GM21381 (cell line): ENCODE measurements around the gene BMS1.
"Not testable (repeated sequence)": the region's sequence is repeated elsewhere in the genome, so short reads cannot be mapped to it uniquely, and the experiment has no call there.

Experiments
- ATAC-seq: cut with Tn5 transposase; IDR thresholded peaks from one replicate; pipeline ENCODE4 v1.9.1; 2021; ENCODE audit warnings: mild to moderate bottlenecking, moderate library complexity; ENCODE audit not compliant: unreplicated experiment

The BMS1 gene

DNA sequence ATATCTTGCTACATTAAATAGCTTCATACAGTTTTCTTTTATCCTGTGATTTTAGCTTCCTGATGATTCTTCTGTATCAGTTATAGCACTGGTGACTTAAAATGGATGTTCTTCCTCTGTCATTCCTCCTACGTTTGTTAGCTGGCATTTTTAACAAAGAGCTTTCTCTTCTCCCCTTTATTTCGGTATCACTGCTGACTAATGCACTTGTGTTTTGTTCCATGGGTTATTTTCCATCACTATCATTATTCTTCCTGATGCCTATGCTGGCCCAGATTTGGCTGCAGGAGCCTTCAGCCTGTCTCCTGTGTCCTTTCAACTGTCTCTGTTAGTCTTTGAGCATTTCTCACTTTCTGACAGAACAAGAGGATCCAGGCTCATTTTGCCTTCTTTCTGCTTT lies 13.1 kb downstream of the BMS1 start:
- no peak for ATAC-seq

DNA sequence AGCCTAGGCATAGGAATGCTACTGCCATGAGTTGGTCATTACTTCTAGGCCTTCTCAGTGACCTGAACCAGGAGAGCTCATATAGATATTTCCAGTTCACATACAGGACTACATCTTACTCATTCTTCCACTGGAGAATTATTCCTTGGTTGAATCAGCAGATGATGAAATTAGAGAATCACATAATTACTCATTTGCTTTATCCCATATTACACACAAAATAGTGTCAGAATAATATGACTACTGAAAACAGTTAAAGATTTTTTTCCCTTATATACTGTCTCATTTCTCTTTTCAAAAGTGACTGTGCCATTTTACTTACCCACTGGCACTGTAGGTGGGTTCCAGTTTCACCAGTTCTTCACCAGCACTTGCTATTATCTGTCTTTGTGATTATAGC lies 18.5 kb downstream of the BMS1 start:
- no peak for ATAC-seq

DNA sequence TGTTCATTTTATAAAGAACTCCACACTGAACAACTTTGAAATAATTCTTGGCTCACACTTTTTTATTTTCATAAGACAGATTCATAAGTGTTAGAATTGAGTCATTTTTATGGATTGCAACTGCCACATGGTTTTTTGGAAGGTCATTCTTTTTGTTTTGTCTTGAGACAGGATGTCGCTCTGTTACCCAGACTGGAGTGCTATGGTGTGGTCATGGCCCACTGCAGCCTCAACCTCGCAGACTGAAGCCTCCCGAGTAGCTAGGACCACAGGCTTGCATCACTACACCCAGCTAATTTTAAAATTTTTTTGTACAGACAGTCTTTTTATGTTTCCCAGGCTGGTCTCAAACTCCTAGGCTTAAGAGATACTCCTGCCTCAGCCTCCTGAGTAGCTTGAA lies 20.3 kb downstream of the BMS1 start:
- no peak for ATAC-seq

DNA sequence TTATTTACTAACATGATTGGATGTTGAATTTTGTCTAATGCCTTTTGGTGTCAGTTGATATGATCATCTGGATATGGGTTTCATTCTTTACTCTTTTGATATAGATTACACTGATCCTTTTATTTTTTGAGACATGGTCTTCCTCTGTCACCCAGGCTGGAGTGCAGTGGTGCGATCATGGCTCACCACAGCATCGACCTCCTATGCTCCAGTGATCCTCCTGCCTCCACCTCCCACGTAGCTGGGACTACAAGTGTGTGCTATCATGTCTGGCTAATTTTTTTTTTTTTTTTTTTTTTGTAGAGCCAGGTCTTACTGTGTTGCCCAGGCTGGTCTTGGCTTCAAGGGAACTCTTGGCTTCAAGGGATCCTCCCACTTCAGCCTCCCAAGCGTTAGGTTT lies 27.1 kb downstream of the BMS1 start:
- no peak for ATAC-seq

DNA sequence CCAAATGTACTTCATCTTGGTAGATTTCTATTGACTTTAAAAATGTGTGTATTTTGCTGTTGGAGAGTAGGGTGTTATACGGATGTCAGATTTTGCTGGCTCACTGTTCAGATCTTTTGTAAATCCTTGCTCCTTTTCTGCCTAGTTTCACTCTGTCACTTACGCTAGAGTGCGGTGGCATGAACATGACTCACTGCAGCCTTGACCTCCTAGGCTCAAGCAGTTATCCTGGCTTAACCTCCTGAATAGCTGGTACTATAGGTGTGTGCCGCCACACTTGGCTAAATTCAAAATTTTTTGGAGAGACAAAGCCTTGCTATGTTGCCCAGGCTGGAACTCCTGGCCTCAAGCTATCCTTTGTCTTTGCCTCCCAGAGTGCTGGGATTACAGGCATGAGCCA lies 29.4 kb downstream of the BMS1 start:
- no peak for ATAC-seq

DNA sequence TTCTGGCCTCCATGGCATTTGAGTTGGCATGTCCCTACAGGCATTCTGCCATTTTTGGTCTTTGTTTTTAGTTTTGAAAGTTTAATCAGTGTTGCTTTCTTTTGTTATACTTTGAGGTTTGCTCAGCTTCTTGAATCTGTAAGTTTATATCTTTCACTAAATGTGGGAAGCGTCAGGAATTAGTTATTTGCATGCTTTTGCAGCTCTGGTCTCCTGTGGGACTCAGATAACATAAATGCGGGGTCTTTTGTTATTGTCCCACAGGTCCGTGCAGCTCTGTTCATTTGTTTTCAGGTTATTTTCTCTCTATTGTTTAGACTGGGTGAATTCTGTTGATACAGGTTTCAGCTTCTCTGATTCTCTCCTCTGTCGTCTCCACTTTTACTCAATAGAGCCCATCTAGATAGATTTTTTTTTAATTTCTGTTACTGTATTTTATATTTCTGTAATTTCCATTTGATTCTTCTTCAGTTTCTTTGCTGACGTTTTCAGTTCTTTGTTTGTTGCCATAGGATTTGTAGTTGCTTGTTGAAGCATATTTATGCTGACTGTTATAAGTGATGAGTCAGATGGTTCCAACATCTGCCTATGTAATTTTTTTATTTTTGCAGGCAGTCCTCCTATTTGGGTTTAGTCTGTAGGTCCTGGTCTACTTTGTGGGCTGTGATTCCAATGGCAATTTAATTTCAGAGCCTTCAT lies 31.5 kb downstream of the BMS1 start:
- ATAC-seq: not testable (repeated sequence)

DNA sequence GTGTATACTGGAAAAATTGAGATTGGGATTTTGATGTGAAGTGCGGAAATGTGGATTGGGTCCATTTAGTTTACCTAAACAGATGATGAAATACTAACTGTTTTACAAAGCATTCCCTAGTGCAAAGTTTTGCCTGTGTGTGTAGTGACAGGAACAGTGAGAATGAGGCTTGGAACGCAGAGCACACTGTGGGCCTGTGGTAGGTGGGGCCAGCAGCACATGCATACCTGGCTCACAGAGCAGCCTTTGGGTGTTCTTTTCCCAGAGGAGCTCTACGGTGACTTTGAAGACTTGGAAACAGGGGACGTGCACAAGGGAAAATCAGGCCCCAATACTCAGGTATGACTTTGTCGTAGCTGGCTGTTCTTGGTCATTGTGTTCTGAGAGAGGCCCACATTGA lies 33.7 kb downstream of the BMS1 start:
- ATAC-seq: not testable (repeated sequence)

DNA sequence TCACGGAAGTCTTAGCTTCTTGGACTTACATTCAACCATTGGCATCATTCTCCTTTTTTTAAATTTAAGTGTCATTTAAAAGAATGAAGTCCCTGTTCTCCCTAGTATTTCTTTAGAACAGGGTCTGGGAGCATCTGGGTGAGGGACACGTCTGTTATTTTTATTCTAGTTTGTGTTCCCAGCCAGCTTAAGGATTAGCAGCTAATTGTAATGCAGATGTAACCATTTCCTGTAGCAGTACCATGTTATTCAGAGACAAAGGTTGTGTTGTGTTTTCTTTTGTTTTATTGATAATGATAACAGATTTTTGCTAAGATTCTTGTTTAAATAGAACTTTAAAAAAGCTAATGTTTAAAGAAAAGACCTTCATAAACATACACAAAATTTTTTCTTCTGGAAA lies 34.3 kb downstream of the BMS1 start:
- no peak for ATAC-seq

DNA sequence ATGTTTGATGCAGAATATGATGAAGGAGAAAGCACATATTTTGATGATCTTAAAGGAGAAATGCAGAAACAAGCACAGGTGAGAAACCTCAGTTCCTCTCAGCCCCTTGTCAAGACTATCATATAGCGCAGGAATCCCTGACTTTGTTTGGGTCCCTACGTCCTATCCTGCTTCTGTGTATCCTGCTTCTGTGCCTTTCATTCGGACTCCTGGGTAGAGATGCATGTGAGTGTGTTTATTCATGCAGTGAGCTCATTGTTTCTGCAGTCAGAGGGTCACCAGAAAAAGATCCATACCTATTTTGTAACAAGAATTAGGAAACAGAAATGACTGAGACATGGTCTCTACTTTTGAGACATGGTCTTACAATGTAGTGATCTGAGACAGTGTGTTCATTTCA lies 34.8 kb downstream of the BMS1 start:
- ATAC-seq: not testable (repeated sequence)

DNA sequence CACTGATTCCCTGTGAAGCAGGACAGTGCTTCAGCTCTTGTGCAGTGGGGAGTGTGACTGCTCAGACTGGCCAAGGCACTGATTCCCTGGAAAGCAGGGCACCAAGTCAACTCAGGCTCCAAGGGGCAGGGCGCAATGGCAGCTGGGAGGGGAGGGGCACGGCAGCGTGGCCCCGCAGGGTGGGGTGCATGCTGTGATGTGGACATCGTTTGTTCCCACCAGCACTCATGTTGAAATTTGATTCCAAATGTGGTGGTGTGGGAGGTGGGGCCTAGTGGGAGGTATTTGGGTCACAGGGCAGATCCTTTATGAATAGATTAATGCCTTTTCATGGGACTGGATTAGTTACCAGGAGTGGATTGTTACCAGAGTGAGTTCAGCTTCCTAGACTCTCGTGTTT lies 44.2 kb downstream of the BMS1 start:
- ATAC-seq: not testable (repeated sequence)

DNA sequence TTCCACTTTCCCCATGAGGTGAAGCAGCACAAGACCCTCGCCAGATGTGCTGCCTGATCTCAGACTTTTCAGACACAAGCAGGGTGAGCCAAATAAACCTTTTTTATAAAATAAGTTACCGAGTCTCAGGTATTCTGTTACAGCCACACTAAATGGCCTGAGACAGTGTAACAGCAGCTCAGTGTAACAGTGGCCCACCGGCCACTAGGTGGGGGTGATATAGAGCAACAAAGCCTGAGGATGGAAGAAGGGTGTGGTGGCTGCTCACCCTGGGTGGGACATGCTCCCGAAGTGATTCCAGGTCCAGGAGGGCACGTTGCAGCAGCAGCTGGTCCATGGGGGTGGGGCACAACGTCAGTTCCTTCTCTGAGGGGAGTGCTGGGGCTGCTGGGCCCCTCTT lies 44.6 kb downstream of the BMS1 start:
- ATAC-seq: no peak

DNA sequence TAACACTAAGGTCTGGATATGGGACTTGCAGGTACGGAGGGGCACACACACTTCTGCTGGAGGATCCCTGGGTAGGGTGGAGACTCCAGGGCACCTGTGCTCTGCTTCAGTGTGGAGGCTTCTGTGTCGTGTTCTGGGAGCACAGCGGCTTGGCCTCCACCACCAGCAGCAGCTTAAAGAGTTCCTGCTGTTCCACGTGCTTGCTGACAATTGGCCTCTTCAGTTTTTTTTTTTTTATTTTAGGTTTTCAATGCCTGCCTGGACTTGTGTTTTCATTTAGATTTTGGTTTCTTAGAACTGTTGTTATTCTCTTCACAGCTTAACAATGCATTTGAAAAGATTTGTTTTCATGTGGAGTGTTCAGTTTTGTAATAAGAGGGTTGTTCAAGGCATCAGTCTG lies 45.8 kb downstream of the BMS1 start:
- not testable (repeated sequence) for ATAC-seq

DNA sequence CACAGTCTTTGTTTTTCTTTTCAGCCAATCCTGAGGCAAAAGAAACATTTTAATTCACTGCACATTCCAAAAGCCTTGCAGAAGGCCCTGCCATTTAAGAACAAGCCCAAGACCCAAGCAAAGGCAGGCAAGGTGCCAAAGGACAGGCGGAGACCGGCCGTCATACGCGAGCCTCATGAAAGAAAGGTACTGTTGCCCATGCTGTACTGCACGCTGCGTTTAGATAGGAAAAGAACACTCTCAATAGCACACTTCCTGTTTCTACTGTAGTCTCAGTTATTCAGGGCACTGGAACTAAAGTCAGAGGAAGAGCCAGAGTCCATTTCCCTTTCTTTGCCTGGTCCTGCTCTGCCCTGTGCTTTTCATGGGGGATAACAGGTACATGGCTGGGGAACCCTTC lies 47.6 kb downstream of the BMS1 start:
- ATAC-seq: no peak

DNA sequence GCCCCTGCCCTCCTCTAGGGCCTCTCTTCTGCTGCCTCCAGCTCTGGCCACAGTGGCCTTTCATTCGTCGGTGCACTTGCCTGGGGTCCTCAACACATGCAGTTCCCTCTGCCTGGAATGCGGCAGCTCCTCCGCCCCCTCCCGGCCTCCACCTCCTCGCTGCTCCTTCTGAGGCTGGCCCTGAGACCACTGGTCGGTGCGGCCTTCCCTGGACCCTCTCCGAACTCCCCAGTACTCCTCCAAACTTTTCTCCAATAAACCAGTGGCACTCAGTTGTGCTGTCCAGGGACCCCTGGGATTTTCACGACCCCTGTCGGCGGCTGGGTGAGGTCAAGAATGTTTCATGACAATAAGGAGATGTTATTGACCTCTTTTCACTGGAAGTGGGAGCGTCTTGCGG lies 53.5 kb downstream of the BMS1 start:
- ATAC-seq: no peak

DNA sequence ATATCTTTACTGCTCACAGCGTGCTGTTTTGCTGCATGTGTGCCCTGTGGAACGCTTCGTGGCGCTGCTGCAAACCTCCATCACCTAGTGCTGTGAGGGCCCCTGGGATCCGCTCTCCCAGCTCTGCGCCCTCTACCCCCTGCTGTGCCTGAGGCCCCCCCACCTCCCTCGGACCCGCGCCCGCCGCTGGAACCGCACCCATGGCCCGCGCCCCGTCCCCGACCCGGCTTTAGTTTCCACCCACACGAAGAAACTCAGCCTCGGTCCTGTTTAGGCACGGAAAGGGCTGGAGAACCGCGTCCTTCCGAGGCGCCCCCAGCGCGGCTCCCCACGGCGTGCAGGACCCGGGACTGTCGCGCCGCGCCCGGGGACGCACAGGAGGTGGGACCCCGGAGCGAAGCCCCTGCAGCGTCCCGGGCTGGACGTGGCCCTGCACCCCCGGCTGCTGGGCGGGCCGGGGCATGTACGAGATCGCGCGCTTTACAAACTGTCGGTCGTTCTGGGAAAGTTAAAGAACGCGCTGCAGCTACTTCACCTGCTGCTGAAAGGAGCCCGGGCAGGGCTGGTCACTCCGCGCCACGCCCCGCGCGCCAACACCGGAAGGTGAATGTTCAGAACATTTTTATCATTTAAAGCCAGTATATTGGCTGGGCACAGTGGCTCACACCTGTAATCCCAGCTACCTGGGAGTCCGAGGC lies 54.3 kb downstream of the BMS1 start:
- ATAC-seq: no peak

DNA sequence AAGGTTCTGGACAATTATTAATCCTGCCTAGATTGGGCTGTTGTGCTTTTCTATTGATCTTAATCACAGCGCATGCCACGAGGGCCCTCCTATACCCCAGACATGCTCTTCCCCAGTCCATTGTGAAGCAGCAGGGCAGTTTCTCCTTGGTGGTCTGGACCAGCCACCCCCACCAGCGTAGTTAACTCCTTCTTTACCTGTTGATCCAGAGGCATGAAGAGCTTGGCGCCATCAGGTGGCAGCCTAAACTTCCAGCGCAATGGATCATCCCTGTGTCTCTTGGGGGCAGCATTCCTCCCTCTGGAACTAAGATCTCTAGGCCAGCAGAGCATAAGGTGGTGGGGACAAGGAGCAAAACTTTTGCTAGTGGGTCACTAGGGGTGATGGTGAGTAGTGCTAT lies 62.2 kb downstream of the BMS1 start:
- not testable (repeated sequence) for ATAC-seq

DNA sequence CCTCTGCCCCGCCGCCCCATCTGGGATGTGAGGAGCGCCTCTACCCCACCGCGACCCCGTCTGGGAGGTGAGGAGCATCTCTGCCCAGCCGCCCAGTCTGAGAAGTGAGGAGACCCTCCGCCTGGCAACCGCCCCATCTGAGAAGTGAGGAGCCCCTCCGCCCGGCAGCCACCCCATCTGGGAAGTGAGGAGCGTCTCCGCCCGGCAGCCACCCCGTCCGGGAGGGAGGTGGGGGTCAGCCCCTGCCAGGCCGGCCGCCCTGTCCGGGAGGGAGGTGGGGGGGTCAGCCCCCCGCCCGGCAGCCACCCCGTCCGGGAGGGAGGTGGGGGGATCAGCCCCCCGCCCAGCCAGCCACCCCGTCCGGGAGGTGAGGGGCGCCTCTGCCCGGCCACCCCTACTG lies 64.7 kb downstream of the BMS1 start:
- ATAC-seq: not testable (repeated sequence)

DNA sequence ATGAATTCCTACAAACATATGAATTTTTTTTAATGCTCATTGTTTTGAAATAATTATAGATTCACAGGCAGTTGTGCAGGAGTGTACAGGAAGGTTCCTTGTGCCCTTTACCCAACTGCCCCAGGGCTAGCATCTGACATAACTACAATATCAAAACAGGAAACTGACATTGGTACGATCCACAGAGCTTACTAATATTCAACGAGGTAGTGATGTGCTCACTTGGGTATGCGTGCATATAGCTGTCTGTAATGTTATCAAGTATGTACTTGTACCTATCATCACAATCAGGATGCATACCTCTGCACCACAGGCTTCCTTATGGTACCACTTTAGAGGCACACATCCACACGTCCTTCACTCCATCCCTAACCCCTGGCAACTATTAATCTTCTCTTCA lies 68.3 kb downstream of the BMS1 start:
- ATAC-seq: no peak

DNA sequence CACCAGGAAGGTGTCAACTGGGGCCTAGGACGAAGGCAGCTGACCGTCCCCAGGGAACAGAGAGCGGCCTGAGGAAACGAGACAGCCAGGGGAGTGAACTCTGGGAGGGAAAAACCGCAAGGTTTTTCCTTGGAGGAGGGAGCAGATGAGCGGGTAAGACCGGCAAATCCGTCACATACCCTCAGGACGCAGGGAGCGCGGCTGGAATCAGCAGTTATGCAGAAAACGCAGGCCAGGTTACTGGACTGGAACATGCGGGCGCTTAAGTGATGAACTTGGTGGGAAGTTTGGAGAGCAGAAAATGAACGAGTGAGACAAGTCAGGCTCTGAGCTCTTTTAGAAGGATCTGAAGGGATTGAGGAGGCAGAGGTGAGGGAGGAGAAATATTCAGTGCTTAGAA lies 76.7 kb downstream of the BMS1 start:
- no peak for ATAC-seq

DNA sequence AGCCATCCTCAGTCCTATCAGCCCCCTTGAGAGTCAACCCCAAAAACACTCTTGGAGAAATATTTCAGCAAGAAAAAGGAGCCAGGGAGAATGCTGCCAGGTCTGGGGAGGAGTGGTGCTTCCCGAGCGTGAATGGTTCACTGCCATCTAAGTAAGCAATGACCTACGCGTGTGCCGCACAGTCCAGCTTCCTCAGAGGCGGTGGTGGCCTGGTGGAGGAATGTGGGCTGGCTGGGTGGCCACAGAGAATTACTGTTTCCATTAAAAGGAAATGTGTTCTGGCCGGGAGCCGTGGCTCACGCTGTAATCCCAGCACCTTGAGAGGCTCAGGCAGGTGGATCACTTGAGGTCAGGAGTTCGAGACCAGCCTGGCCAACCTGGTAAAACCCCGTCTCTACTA lies 77.4 kb downstream of the BMS1 start:
- ATAC-seq: not testable (repeated sequence)

DNA sequence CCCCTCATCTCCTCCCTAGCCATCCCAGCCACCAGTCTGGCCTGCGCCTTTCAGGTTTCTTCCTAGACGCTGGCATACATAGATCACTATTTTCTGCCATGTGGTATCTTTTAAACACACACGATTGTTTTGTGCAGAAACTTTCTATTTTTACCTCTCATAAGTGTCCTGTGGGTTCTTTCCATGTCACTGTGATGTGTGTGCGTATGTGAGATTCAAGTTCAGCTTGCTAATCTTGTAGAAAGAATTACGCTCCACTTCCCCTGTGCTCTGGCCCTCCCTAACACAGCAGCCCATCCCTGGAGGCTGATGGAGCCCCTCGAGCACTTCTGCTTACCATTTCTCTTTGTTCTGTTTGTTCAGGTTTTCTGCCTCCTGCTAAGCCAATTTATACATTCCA lies 80.2 kb downstream of the BMS1 start:
- not testable (repeated sequence) for ATAC-seq

DNA sequence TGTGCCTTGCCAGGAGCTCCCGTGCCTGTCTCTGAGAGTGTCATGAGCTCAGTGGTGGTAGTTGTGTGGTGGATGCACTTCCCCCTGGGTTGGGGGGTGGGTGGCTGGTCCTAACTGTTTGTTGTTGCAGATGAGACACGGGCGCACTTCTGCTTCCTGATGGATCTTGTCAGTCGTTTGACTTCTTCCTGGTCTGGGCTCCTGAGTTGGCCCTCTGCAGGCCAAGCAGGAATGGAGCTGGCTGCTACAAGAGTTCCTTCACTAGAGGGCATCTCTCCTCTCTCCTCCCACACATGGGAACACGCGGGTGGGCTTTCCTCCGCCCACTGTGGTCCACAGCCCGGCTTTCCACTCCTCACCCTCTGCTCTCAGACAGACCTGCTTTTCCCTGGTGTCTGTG lies 82.0 kb downstream of the BMS1 start:
- ATAC-seq: no peak

DNA sequence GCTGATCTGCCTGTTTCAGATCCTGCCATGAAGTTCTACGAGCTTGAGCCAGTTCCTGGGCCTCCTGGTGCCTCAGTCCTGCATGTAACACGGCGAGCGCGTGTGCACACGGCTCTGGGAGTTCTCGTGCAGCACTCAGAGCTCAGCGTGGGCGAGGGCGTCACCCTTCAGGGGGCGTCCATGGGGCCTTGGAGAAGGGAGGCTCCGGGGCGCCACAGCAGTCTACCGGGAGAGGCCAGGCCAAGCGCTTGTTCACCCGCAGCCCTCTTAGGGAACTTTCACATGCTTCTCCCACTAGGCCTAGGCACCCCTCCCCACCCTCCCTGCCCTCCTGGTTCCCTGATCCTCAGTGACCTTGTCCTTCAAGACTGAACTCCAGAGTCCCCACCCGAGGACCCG lies 83.1 kb downstream of the BMS1 start:
- no peak for ATAC-seq
